ENCODE results near the gene ACAP3. TPM values are rescaled to one million over a fixed set of nuclear protein-coding genes. Genes with fewer than 3 reads are reported as not detected.

ACAP3 gene
- total RNA-seq, 1 donor from 2014 or later, result 26.1 TPM

DNA sequence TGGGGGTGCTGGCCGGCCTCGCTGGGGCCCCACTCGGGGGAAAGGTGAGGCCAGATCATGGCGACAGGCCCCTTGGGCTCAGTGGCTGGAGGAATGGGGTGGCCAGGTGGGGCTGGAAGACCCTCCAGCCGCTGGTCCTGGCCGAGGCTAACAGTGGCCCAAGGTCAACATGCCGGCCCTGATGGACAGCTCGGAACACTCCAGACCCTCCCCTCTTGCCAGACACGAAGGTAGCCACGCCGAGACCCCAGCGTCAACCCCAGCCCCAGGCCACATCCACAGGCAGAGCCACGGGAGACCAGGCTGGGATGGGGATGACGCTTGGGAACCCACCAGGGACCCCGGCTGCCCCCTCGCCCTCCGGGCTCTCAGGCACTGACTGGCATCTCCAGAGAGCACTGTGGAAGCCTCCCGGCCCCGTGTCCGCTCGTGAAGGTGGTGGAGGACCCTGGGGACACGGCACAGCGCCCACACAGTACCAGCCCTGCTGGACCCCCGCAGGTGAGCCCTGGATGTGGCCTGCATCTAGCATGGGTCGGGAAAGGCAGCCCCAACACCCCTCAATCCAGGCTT, 60.3 kb downstream of the ACAP3 start:
- TF ChIP-seq, protein P1, sequence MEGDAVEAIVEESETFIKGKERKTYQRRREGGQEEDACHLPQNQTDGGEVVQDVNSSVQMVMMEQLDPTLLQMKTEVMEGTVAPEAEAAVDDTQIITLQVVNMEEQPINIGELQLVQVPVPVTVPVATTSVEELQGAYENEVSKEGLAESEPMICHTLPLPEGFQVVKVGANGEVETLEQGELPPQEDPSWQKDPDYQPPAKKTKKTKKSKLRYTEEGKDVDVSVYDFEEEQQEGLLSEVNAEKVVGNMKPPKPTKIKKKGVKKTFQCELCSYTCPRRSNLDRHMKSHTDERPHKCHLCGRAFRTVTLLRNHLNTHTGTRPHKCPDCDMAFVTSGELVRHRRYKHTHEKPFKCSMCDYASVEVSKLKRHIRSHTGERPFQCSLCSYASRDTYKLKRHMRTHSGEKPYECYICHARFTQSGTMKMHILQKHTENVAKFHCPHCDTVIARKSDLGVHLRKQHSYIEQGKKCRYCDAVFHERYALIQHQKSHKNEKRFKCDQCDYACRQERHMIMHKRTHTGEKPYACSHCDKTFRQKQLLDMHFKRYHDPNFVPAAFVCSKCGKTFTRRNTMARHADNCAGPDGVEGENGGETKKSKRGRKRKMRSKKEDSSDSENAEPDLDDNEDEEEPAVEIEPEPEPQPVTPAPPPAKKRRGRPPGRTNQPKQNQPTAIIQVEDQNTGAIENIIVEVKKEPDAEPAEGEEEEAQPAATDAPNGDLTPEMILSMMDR (IDR thresholded peaks at IDR 0.05), result no peak
- no peaks in the 10 kb centered on the region for H3K9me3 Mint-ChIP-seq
- POLR2A ChIA-PET, result interaction anchor here (0.6 kb wide), 1 partner anchor 122 kb away, joined by 3 read pairs; no protein-coding TSS in a partner anchor
- DNase-seq (no peak), ATAC-seq (ENCODE audit: low read depth) (no peak)
- peaks cover 19% of the 10 kb centered on the region for H3K4me1 Mint-ChIP-seq
- CTCF ChIA-PET, result interaction anchor here (1.0 kb wide), 1 partner anchor 125 kb away, joined by 3 read pairs; no protein-coding TSS in a partner anchor
- no peak overlapping the region for H3K4me3 Mint-ChIP-seq
- no peak overlapping the region for H3K27ac Mint-ChIP-seq
- no peaks in the 10 kb centered on the region for H3K27me3 Mint-ChIP-seq
- peaks cover 2% of the 10 kb centered on the region for H3K36me3 Mint-ChIP-seq (ENCODE audit: low read depth)
- intact Hi-C loops (cut with micrococcal nuclease), result no loop called here

DNA sequence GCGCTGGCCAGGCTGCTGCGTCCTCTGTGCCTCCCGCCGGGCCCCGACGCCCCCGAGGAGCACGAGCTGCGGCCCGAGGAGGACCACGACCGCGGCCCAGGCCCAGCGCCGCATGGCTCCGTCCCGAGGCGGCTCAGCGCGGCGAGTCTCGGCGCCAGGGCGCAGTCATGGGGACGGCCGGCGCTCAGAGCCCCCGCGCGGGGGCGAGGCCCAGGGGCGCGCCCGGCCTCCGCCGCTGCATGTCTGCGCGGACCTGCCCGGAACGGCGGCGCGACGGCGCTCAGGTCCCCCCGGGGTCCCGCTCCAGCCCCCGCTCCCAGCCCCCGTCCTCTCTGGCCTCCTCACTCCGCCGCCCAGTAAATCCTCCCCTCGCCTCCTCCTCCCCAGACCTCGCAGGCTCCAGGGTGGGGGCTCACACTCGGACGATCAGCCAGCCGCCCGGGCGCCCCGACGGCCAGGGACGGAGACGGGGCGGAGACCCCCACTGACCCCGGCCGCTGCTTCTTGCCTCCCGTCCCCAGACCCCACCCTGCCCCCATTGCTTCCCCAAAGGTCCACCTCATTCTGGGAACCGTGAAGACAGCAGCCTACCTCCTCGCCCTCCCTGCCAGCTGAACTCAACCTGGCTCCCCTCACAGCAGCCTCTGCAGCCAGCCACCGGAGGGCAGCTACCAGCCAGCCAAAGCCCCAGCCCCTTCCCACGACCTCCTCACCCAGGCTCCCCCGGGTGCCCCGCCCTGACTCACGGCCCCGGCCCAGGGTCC, 61.0 kb downstream of the ACAP3 start, which contains the start of gene C1QTNF12:
TSS of gene C1QTNF12 (minus strand) at position 146 of the 764 bp plus-strand sequence. CDS start at position 114, 32 bp downstream.
- Mint-ChIP-seq H3K4me1 (peaks cover 19% of the 10 kb centered on the region), H3K27me3 (no peaks in the 10 kb centered on the region), H3K27ac (no peak within 1 kb of the TSS), H3K9me3 (no peaks in the 10 kb centered on the region), H3K4me3 (no peak within 1 kb of the TSS), H3K36me3 (ENCODE audit: low read depth) (no peaks in the 10 kb centered on the region)
- TF ChIP-seq, protein P1 (IDR thresholded peaks at IDR 0.05), result no peak
- ChIA-PET POLR2A (interaction anchor here (0.6 kb wide), 1 partner anchor 121 kb away, joined by 3 read pairs; no protein-coding TSS in a partner anchor), CTCF (interaction anchor here (1.1 kb wide), 1 partner anchor 124 kb away, joined by 3 read pairs; no protein-coding TSS in a partner anchor)
- DNase-seq (no peak), ATAC-seq (ENCODE audit: low read depth) (no peak)
- intact Hi-C loops (cut with micrococcal nuclease), result no loop called here

DNA sequence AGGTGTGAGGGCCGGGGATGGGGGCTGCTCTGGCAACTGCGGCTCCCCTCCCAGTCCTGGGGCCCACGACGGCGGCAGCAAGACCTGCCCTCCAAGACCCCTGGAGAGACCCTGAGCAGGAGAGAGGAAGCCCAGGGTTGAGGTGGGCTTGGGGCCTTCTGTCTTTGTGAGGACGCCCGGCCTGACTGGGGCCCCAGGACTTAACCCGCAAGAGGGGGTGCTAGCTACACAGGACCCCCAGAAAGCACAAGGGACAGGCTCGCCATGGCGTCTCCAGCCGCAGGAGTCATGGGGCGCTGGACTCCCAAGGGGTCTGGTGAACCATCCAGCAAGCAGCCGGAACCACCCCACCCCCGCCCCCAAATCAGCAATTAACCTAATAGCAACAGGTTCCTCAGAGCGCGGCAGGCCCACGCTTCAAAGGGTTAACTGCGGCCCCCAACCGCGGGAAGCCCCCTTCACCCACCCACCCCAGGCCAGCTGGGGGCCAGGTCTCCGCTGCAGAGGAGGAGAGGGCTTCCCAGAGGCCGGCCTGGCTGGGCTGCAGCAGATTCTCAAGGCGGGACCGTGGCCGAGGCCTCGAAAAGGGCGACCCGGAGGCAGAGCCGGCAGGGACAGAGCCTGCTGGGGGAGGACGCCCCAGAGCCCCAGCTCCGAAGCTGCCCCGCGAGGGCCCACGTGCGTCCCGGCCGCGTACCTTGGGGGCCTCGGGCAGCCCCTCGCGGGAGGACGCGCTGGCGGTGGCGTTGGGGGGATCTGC, 61.7 kb downstream of the ACAP3 start:
- Mint-ChIP-seq H3K27ac (no peak overlapping the region), H3K9me3 (no peaks in the 10 kb centered on the region), H3K4me1 (peaks cover 15% of the 10 kb centered on the region), H3K36me3 (ENCODE audit: low read depth) (no peaks in the 10 kb centered on the region), H3K4me3 (no peak overlapping the region), H3K27me3 (no peaks in the 10 kb centered on the region)
- DNase-seq, result no peak
- intact Hi-C loops (cut with micrococcal nuclease), result no loop called here
- no peak for ATAC-seq (ENCODE audit: low read depth)
- CTCF ChIA-PET, result interaction anchor here (1.1 kb wide), 1 partner anchor 123 kb away, joined by 3 read pairs; no protein-coding TSS in a partner anchor
- POLR2A ChIA-PET, result no interaction called here
- TF ChIP-seq, protein P1 (IDR thresholded peaks at IDR 0.05), result no peak

DNA sequence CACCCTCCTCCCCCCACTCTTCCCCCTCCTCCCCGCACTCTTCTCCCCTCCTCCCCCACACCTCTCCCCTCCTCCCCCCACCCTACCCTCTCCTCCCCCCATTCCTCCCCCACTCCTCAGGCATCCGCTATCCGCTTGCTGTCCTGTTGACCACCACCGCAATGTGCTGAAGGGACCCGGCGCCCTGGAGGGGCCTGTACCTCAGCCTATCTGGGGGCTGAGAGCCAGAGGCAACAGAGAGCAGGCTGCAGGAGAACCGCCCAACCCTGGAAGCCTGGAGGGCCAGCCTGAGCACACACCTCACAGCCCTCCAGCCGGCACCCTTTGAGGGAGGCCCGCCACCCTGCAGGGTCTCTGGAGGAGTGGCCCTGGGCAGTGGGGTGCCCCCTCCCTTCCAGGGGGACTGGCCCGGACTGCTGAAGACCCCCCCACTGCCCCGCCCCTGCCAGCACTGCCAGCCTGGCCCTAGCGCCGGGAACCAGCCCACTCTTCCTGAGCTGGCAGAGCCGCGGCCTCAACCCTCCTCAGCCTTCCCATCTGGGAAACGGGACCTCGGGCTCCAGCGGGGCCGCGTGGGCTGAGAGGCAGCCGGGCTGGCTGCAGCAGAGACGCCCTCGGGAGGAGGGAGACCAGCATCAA, 62.4 kb downstream of the ACAP3 start:
- ATAC-seq (ENCODE audit: low read depth) (no peak), DNase-seq (no peak)
- POLR2A ChIA-PET, result no interaction called here
- no peak overlapping the region for H3K4me3 Mint-ChIP-seq
- no peaks in the 10 kb centered on the region for H3K36me3 Mint-ChIP-seq (ENCODE audit: low read depth)
- no peaks in the 10 kb centered on the region for H3K9me3 Mint-ChIP-seq
- intact Hi-C loops (cut with micrococcal nuclease), result no loop called here
- no peak overlapping the region for H3K27ac Mint-ChIP-seq
- no peaks in the 10 kb centered on the region for H3K27me3 Mint-ChIP-seq
- TF ChIP-seq, protein P1 (IDR thresholded peaks at IDR 0.05), result no peak
- H3K4me1 Mint-ChIP-seq, result peaks cover 9% of the 10 kb centered on the region
- CTCF ChIA-PET, result no interaction called here

All from activated B cell treated with CpG ODN at 0.5 μM for 24 hours (primary cell).